Fibroblast of lung (primary cell): ENCODE data around the gene ZSWIM6.

Experiments
- CTCF ChIP-seq, 2 donors: IDR thresholded peaks in 1 of 2; conservative IDR thresholded peaks in 1 of 2; 1 replicate in 1 of 2; 2 replicates in 1 of 2; pipeline ENCODE4 v1.5.1; 2011 to 2012; ENCODE audit warnings: low read length in 2 of 2, control low read depth in 1 of 2, inconsistent platforms in 1 of 2, low read depth in 1 of 2, mild to moderate bottlenecking in 1 of 2
- EZH2 ChIP-seq: IDR thresholded peaks from 2 replicates; pipeline ENCODE4 v1.5.1; 2012; ENCODE audit warnings: low read length, control low read depth, mild to moderate bottlenecking; ENCODE audit errors: missing control alignments

- TF ChIP-seq CTCF (conservative IDR thresholded peaks at IDR 0.05 in 1 of 2, IDR thresholded peaks at IDR 0.05 in 1 of 2; ENCODE audit: low read depth in 1 of 2, low read length in 2 of 2): no peak
- TF ChIP-seq EZH2: no peak
Measured at GRCh38 chr5:61447780-61448495, 115.9 kb downstream of the ZSWIM6 start.
